Activated T-helper 9 cell treated with anti-CD3 and anti-CD28 coated beads, Interleukin-2, amount 50 U/mL, for 16 hours (primary cell): ENCODE data around the gene MRPS22.

Source experiments
- DNase-seq: peaks from one replicate; pipeline ENCODE4 v3.0.0-alpha.2; 2020; ENCODE audit warnings: low read depth

MRPS22 gene

DNA sequence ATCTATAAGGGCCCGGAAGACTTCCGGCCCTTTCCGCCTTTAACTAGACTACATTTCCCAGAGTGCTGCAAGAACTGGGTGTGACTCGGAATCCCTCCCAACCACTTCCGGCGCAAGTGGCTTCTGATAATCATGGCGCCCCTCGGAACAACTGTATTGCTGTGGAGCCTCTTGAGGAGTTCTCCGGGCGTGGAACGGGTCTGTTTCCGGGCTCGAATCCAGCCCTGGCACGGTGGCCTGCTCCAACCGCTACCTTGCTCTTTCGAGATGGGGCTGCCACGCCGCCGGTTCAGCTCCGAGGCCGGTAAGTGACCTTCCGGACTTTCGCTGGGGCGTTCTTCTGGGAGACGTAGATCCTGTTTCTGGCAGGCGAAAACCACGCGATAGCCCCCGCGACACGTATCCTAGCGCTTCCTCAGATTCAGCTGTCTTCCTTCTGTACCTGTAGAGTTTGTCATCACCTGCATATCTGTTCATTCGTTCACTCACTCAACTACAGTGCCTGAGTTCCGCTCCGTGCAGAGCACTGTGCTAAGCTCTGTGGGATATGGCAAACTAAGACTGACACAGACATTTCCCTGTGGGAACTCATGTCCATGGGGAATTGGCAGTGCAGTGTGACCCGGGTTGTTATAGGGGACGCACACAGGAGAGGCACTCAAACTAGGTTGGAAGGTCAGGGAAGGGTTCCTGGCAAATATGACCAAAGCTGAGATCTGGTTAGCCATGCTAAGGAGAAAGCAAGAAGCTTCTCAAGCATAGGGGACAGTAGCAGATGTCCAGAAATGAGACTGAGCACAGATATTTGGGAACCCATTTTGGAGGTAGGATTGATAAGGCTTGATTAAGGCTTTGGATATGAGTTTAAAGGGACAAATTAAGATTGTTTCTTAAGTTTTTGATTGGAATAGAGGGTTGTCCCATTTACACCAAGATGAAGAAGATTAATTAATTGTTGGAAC lies at the start of gene MRPS22:
Gene MRPS22, plus strand, starts transcription at position 126 of the 962 bp plus-strand sequence. Its CDS starts 7 bp downstream, at position 133.
- peak; percentile 71 for DNase-seq

DNA sequence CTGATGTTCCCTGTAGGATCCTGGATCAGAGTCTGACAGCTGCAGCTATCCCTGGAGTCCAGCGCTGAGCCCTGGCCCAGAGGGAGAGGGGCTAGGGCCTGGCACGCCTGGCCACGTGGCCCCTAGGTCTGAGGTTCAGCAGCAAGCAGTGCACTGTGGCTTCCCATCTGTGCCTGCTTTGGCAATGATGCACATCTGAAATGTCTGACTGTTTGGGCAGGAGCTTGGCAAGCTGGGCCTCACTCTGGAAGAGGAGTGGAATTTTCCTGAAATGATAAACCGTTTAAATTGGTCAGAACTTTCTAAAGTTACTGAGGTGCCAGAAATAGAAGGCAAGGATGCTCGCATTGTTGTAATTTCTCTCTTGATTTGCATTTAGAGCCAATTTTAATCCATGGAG lies 48.8 kb upstream of the MRPS22 start:
- DNase-seq, result no peak

DNA sequence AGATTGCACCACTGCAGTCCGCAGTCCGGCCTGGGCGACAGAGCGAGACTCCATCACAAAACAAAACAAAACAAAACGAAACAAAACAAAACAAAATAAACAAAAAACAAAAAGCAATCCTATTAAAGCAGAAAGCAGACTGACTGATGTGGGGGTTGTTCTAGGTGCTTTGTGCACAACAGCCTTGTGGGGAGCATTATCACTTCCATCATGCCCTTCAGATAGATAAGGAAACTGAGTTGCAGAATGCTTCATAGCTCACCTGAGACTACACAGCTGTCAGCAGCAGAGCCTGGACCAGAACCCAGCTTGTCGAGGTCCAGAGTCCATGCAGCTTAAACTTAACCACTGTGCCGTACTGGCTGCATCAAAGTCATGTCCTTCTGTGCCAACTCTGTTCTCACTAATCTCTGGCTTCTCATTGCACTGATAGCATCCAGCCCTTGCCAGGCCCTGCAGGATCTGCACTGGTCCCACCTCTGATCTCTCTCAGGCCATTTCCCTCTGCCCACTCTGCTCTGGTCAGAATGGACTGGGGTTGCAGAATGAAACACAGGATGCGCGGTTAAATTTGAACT lies 47.6 kb upstream of the MRPS22 start:
- DNase-seq, result no peak

DNA sequence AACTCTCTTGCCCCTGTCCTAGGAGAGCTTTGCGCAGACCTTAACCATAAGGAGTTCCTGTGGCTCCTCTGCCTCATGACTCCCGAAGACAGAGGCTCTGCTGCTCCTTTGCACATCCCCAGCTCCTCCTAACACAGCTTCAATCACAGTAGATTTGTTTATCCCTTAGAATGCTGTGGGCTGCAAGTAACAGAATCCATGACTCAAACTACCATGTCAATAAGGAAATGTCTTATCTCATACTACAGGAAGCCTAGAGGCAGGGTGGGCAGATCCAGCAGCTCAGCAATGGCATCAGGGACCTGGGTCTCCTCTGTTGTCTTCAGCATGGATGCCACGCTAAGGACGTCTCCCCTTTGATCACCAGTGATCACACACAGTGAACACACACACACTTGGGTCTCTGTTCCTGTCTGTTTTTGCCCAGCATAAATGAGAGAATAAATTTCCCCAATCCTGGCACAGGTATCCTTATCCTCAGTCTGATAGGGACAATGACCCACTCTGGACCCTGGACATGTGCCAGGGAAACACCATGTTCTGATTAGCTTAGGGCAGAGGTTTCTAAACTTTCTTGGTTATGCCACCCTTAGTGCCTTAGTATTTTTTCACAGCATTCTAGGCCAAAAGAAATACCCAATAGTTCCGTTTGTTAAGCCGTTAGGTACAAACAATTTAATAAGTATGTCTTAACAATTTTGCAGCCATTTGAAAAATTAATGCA lies 46.1 kb upstream of the MRPS22 start:
- DNase-seq, result no peak

DNA sequence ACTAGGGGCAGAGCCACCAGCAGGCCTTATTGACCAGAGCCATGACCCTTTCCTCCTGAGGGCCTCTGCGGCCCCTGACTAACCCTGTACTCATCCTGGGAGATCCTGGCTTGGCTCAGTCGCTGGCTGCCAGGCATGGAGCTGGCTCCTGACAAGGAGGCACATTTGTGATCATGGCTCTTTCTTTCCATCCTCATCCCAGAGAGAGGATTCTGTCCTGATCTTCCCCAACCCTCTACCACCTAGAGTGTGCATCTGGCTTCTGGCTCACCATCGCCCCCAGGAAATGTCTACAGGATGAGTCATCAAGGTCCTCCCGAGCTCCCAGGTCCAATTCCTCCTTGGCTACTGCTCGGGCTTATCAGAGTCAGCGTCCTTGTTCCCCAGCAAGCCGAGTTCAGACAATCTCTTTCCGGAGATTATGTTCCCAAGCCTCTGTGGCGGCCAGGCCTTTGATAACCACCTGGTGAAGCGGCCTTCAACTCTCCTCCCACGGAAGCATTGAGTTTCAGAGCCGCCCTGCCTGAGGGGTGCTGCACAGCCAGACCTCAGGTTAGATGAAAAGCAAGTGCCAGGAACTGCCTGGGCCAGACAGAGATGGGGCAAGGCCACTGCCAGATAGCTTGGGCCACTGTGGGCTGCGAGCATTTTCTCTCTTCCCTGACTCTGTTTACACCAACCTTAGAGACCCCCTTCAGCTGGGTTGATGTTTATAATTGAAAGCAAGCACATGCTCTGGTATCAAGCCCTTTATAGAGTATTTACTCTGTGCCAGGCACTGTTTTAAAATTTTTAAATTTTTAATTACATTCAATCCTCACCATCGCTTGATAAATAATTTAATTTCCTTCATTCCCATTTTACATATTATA lies 44.3 kb upstream of the MRPS22 start:
- no peak for DNase-seq

DNA sequence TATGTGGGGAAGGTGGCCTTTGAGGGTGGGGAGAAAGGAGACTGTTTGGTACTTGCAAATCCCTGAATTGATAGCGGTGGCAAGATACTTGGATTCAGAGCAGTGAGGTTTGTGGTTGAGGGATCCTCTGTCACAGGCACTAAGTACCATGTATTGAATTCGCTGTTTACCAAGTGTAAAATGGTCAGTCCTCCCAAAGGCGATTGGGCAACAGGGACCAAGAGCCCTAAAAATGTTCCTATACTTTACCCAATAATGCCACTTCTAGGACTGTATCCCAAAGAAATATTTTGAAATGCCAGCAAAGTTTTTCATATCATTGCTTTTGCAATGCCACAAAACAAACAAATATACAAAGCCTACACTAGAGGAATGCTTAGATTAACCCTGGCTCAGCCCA lies 43.4 kb upstream of the MRPS22 start:
- no peak for DNase-seq

DNA sequence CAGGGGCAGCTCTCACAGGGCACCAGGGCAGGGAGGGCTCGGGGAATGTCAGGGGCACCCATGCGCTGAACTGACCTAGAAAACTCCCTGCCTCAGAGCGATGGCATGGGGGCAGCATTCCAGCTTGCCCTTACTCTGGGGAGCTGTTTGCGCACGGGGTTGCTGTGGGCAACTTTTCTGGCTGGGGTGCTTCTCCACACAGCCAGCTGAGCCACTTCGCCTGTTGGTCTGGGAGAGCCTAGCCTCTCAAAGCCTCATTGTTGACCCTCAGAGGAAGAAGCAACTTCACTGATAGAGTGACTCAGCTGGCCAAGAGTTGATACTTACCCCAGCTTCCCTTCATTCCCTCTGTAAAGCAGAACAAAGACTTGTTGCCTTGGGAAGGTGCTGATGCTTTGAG lies 42.6 kb upstream of the MRPS22 start:
- no peak for DNase-seq

DNA sequence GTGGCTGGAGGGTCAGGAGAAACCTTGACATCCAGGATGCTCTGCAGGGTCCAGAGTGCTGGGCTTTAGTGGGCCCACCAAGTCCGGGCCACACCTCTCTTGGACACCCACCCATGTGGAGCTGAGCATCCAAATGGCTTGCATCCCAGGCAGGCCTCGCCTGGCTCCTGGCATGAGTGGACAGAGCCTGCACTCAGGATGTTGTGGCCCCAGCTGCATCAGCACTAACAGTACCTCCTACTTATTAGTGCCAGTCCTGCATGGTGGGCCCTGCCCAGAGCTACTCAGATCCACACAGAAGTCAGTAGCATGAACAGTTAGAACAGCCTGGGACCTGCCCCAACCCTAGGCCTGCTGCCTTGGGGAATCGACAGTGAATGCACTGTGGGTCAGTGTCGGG lies 42.2 kb upstream of the MRPS22 start:
- no peak for DNase-seq

DNA sequence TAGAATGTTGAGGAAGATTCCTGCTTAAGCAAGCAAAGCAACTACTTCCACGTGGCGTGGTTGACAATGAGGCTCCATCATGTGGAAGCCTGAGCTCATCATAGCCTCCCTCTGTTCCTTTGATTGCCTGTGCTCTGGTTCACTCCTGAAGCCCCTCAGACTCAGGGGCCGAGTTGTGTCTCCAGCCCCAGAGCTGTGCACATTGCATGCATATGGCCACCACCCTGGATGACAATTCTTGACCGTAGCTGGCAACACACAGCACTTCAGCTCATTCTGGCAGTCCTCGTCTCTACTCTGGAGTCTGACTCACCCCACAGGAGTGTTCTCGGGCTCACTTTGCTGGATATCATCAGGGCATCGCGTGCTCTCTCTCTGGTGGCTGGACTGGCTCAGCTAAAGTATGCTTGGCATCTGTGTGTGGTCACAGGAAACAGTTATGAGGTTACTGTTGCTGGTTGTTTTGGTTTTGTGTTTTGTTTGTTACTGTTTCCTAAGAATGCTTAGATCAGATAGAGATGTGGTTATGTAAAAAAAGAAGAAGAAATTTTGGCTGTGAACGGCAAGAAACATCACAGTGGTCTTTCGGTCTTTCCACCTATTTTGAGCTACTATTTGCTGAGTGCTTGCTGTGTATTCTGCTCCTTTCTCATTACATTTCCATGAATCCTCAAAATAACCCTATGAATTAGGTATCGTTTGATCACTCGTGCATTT lies 41.6 kb upstream of the MRPS22 start:
- DNase-seq, result no peak

DNA sequence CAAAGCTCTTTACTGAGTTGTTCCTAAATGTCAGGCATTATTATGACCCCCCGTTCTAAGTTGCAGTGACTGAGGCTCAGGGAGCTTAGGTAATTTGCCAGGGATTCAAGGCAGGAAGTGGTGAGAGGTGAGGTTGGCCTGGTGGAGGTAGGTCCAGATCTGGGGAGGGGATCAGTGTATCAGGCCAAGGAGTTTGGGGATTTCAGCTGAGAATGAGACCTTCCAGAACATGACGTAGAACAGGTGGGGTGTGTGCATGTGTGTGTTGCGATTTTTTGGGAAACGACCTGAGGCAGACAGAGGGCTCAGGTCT lies 41.1 kb upstream of the MRPS22 start:
- no peak for DNase-seq

DNA sequence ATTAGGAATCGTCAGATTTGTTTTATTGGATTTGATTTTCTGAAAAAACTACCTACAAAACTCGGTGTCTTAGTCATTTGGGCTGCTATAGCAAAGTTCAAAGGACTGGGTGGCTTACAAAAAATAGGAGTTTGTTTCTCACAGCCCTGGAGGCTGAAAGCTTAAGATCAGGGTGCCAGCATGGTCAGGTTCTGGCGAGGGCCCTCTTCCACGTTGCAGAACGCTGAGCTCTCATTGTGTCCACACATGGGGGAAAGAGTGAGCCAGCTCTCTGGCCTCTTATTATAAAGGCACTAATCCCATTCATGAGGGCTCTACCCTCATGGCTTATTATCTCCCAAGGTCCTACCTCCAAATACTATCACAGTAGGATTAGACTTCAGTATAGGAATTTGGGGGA lies 40.6 kb upstream of the MRPS22 start:
- DNase-seq, result no peak

DNA sequence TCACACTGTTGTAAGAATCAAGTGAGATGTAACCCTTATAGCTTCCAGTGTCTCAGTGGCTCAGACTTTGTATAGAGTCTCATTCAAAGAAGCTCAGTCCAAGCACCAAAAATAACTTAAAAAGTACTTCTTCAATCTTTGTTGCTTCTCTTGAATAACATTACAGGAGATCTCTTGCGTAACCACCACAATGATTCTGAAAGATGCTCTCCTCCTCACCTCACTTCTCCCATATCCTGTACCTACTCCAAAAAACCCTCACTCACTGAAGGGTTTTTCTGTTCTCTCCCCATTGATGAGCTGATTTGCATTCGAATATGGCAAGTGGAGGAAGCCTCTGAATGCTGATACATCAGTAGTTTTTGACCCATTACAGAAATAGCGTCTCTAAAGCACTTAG lies 39.4 kb upstream of the MRPS22 start:
- DNase-seq, result no peak

DNA sequence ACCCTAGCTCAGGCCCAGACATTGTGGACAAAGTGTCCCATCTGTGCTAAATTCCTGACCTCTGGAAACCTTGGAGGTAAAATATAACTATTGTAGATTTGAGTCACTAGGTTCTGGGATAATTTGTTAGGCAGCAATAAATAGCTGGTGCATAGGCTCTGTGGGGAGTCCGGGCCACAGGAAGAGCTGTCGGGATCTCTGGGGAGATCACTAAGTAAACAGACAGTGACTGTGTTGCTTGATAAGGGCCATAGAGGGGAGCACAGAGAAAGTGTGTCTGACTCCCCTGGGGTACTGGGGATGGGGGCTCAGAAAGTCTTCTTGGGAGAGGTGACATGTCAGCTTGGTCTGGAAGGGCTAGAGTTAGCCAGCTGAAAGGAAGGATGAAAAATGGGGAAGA lies 37.7 kb upstream of the MRPS22 start:
- DNase-seq, result no peak

DNA sequence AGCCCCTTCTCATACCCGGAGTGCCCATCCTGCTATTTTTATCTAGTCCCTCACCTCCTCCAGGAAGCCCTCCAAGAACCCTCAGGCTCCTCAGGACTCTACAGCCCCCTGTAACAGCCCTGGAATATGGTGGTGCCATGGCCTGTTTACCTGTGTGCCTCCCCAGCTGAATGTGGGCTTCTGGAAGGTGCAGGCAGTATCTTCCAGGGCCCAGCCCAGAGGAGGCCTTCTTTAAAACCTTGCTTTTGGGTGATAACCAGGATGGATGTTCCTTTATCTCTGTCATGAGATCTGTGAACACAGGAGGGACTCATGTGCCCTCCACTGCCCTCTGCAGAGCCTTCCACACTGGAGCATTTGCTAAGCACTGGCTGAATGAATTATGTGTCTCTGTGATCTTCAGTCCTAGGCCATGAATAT lies 36.7 kb upstream of the MRPS22 start:
- no peak for DNase-seq

DNA sequence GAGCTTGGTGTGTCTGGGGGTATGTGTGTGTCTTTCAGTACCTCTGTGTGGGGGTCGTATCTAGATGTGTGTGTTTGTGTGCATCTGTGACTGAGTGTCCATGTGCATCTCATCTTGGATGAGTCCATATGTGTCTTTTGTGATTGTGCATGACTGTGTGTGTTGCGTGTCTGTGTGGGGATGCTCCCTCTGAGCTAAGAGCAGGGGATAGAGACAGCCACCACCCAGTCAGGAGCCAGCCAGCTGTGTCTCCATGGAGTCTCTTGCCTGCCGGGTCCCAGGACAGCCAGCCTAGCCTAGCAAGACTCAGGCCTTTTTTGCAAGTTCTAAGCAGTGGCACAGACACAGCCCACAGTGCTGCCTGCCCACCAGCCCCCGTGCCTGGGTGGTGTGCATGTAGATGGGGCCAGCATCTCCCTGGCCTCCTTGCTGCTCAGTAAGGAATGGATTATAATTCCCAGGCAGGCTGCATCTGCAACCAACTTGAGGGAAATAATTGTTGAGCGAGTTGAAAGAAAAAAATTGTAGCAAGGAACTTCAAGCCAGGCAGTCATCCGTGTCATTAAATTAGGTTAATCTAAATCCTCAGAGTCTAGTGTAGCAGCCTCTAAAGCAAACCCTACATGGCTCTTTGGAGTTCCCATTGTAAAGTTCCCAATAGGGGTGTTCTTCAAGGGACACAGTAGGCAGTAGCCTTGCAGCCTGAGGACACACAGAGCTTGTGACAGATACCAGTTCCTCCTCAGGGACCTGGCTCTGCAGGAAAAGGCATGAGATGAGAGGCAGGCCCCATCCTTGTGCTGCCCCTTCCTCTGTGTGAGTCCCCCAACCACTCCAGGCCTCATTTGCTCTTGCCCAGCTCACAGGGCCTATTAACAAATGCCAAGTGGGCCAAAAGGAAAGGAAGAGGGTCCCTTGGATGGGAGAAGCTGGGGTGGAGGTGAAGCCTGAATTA lies 35.9 kb upstream of the MRPS22 start:
- no peak for DNase-seq

DNA sequence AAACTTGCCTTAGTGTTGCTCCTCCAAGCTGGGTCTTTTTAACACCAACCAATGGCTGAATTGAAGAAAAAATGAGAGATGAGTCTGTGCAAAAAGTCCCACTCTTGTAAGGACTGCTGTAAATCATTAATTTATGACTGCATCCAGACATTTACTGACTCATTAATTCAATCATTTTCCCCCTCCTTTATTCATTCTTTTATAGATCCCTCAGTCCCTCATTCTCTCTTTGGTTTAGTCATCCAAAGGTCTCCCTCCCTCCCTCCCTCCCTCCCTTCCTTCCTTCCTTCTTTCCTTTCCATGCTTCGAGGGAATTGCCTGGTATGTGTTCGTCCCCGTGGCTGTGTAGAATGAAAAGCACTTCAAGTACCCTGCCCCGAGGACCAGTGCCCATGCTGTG lies 35.3 kb upstream of the MRPS22 start:
- DNase-seq, result no peak

DNA sequence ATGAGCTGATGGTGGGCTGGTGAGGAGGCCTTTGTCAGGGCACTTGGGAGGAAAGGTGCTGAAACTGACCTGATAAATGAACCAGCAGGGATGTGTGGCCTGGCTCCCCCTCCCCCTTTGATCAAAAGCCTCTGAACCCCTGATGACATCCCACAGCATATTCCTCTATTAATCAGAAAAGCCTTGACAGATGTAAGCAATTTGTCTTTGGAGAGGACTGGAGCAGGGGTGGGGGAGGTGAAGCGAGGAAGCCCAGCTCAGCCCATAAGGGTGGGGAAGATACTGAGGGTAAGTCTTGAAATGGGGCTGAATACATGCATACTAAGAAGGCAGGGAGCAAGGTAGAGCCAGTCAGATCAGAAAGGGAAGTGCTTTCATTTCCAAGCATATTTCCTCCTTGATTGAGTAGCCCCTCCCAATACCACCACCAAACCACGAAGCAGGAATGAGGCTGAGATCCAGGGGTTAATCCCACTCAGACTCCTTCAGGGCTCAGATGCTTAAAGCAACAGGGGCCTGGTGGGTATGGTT lies 34.7 kb upstream of the MRPS22 start:
- DNase-seq, result no peak

DNA sequence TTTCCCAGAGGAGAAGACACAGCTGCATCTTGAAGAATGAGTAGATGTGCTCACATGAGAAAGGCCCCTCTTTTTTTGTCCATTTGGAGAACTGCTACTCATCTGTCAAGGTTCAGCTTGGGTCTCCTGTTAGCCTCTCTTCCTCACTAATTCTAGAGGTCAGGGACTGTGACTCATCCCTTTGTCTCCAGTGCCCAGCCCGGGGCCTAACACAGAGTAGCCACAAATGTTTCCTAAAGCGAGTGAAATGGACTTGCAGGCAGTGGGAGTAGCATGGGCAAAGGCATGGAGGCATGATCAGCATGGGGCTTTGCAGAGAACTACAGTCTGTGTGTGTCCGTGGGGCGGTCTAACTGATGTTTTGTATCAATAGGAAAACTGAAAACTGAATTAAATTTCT lies 33.9 kb upstream of the MRPS22 start:
- no peak for DNase-seq

DNA sequence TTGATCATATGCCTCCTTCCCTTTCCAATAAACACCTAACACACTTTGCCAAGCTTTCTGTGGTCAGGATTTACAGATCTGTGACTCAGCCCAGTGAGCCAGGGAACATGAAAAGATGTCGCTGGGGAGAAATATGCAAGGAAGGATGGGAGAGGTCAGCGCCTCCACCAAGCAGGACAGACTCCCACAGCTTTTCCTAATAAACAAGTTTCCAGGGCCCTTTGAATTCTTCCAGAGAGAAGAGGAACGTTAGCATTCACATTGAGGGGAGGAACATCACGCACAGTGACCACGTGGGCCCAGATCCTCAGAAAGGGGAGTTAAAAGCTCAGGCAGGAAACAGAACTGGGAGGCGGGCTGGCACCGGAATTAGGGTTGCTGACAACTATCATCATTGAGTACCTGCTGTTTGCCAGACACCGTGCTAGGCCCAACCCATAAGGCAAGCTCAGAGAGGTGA lies 33.3 kb upstream of the MRPS22 start:
- no peak for DNase-seq

DNA sequence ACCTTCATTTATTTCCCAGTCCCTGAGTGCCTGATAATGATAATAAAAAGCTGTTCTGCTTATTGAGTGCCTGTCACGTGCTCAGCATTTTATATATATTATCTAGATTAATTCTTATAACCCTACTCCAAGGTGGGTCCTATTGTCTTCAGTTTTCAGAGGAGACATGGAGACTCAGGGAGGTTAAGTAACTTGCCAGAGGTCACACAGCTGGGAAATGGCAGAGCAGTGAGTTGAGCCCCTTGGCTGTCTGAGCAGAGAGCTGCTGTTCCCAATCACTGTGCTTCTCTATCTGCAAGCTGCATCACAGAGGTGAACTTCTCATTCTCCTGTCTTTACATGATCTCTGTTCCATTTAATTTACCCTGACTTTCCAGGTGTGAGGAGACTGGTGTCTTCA lies 32.3 kb upstream of the MRPS22 start:
- DNase-seq, result no peak
